Limb (tissue), 2 donors: ENCODE results near the gene C4B.
"Not testable (repeated sequence)": the region's sequence is repeated elsewhere in the genome, so short reads cannot be mapped to it uniquely, and the experiment has no call there.

Experiments
- DNase-seq, 2 donors: peaks; one replicate each; pipeline ENCODE4 v3.0.0-alpha.2; 2016; ENCODE audit errors: extremely low spot score in 2 of 2

C4B gene

GRCh38 chr6:32014547-32014946 lies at the start of gene C4B:
Gene C4B (plus strand): TSS chr6:32014795. CDS start chr6:32014846, 51 bp downstream.
- not testable (repeated sequence) for DNase-seq

DNA sequence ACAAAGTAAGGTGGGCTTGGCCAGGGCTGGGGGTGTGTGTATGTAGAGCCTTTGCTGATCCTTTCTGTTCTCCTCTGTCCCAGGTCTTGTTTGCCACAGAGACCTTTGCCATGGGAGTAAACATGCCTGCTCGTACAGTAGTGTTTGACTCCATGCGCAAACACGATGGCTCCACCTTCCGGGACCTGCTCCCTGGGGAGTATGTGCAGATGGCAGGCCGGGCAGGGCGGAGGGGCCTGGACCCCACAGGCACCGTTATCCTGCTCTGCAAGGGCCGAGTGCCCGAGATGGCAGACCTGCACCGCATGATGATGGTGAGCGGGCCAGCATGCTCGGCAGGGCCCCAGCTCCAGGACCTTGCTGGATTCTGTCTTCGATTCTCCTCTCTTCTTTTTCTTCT lies 48.9 kb upstream of the C4B start:
- no peak for DNase-seq

- no peak for DNase-seq
Observed at GRCh38 chr6:31966506-31966905, 48.1 kb upstream of the C4B start.

GRCh38 chr6:31966997-31967925 lies 47.3 kb upstream of the C4B start:
- no peak for DNase-seq

- DNase-seq = no peak
Observed at GRCh38 chr6:31967926-31968320, 46.7 kb upstream of the C4B start.

DNA sequence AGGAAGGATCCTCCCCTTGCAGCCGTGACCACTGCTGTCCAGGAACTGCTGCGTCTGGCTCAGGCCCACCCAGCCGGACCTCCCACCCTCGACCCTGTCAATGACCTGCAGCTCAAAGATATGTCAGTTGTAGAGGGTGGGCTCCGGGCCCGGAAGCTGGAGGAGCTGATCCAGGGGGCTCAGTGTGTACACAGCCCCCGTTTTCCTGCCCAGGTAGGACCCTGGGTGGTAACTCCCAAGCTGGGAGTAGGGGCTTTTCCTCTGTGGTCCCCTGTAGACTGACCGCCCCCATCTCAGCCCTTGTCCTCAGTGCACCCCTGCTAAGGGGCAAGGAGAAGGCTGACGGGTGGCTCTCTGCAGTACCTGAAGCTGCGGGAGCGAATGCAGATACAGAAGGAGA lies 46.3 kb upstream of the C4B start:
- no peak for DNase-seq

DNA sequence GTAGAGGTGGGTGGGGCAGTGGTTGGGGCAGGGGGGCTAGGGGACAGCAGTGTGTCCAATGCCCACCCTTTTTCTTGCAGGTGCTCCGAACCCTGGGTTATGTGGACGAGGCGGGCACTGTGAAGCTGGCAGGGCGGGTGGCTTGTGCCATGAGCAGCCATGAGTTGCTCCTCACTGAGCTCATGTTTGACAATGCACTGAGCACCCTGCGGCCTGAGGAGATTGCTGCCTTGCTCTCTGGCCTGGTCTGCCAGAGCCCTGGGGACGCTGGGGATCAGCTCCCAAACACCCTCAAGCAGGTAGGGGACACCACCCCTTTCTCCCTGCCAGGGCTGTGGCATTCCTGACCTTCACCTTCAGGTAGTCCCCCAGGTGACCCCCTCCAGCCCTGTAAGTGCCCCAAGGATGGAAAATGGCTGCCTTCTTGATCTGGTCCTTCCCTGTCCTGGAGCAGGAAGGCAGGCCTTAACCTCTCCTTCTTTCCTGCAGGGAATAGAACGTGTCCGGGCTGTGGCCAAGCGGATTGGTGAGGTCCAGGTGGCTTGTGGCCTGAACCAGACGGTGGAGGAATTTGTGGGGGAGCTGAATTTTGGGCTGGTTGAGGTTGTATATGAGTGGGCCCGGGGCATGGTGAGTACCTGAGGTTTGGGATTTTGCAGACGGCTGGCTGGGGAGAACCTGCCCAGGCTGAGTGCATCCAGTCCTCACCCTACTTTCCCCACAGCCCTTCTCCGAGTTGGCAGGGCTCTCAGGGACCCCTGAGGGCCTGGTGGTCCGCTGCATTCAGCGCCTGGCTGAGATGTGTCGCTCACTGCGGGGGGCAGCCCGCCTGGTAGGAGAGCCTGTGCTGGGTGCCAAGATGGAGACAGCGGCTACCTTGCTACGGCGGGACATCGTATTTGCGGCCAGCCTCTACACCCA lies 45.5 kb upstream of the C4B start:
- no peak for DNase-seq

DNA sequence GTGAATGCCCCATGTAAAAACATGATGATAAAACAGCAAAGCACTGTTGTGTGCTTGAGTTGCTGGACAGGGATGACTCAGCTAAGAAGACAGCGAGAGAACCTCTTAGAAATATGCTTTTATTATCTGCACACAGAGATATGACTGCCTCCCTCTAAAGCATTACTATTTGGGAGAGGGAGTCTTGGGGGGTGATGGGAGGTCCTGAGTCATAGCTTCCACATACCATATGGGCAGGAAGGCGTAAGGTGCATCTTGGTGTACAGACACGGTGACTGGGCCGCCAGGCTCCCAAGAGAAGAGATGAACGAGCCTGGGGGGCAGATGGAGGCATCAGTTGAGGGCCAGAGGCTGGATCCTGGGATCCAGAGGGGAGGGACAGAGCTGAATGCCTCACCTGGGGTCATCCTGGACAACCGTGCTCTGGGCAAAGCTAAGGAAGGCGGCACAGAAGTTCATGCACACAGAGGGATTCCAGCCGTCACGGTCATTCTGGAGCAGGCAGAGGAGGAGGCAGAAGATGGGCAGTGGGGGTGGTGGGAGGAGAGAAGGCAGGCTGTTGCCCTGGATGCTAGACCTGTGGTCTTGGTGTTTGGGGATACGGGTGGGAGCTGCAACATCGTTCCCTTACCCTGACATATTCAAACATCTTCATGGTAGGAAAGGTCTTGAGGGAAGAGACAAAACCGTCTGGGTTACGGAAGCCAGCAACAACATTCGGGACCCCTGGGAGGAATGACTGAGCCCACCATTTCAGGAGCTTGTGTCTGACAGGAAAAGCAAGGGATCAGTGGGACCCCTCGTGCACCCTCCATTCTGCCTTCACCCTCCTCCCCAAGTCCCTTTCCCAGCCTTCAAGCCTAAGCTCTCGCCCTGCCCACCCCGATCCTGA lies 44.6 kb upstream of the C4B start:
- no peak for DNase-seq

DNA sequence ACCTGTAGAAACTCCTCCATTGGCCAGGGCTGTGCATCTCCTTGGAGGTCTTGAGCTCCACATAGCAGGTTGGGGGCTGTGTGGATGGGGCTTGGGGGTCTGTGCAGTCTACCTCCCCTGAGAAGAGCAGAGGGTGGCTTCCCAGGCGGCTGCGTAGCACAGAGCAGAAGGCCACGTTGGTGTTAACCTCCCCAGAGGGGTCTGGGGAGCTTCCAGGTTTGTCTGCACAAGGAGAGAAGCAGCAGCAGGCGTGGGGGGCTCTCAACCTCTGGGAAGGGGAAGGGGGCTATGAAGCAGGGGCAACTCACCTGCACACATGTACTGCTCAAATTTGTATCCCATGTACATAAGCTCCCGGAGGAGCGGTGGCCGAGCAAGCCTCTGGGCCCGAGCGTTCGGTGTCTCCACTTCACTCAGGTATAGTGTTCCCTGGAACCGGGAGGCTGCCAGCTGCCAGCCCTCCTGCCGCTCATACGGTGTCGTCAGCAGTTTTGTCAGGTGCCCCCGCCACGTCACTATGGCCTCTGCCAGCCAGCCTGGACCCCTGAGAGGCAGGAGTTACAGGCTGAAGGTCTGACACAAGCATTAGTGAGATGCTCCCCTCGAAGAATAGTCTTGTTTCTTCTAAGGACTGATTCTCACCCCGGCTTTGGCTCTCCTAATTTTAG lies 43.9 kb upstream of the C4B start:
- DNase-seq = no peak

DNA sequence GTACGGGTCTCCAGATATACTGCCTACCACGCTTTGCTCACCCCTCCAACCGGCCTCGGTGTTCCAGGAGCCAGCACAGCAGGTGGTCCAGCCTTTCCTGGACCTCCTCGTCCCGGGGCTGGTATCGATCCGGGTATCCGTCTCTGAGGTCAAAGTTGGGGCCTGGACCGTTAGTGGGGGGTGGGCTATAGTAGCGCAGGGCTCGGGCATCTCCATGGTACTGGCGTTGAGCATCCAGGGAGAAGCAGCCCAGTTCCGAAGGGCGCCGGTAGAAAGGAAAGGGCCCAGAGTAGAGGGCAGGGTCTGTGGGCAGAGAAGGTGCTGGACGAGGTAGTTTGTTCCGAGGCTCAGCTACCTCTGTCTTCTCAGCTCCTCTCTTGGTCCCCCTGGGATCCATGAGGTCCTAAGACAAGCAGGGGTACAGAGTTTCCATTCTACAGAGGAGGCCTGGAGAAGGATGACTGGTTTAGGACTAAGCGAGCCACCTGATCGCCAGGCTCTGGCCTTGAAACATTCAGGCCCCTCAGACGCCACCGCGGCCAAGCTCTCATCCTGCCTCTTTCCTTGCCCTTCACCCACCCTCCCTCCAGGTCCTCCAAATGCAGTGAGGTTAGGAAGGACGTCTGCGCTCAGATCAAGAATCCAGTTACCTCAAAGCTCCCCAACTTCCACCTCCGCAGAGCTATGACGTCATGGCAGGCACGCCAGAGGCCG lies 43.2 kb upstream of the C4B start:
- DNase-seq = no peak

GRCh38 chr6:31971993-31972708 lies 42.4 kb upstream of the C4B start, which contains the start of gene DXO:
Gene DXO (minus strand): TSS chr6:31972138. CDS start chr6:31971675, 463 bp downstream.
- peak; percentile 94 to 98 for DNase-seq

GRCh38 chr6:31972709-31973350 lies 41.8 kb upstream of the C4B start:
- no peak for DNase-seq

DNA sequence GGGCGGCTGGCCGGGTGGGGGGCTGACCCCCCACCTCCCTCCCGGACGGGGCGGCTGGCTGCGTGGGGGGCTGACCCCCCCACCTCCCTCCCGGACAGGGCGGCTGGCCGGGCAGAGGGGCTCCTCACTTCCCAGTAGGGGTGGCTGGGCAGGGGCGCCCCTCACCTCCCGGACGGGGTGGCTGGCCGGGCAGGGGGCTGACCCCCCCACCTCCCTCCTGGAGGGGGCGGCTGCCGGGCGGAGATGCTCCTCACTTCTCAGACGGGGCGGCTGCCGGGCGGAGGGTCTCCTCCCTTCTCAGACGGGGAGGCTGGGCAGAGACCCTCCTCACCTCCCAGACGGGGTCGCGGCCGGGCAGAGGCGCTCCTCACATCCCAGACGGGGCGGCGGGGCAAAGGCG lies 38.5 kb upstream of the C4B start:
- DNase-seq = not testable (repeated sequence)

- no peak for DNase-seq
Observed at GRCh38 chr6:31977816-31978431, 36.7 kb upstream of the C4B start.

DNA sequence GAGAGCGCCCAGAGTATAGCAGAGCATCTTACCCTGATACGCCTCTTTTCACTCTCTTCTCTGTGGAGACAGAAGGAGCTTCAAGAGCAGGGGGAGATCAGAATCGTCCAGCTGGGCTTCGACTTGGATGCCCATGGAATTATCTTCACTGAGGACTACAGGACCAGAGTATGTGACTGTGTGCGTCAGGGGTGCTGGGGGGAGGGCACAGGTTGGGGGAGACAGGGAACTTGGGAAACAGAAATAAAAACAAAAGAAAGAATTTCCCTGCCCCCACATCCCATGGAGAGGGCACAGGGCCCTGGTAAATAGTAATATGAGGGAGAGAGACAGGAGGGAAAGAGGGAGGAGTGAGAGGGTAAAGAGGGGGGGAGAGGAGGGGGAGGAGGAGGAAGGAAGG lies 35.8 kb upstream of the C4B start:
- no peak for DNase-seq

DNA sequence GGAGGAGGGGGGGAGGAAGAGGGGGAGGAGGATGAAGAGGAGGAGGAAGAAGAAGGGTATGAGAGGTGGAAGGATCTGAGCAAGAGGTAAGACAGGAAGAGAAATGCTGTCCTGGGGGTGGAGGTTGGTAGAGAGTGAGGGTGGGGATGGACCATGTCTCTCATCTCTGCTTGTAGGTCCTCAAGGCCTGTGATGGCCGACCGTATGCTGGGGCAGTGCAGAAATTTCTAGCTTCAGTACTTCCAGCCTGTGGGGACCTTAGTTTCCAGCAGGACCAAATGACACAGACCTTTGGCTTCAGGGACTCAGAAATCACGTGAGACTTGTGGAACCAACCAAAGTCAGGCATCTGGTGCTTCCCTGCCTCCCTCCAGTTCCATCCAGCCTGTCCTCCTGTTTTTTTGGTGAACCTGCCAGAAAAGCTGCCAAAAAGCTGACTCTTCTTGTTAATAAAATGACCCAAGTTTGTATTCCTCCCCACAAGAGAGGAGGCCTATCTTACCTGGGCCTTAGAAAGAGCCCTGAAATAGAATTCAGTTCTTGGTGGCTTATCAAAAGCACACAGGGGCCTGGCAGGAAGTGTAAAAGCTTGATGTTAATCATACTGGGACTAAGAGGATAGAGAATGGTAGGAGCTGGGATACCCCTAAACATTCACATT lies 35.2 kb upstream of the C4B start:
- DNase-seq = no peak

DNA sequence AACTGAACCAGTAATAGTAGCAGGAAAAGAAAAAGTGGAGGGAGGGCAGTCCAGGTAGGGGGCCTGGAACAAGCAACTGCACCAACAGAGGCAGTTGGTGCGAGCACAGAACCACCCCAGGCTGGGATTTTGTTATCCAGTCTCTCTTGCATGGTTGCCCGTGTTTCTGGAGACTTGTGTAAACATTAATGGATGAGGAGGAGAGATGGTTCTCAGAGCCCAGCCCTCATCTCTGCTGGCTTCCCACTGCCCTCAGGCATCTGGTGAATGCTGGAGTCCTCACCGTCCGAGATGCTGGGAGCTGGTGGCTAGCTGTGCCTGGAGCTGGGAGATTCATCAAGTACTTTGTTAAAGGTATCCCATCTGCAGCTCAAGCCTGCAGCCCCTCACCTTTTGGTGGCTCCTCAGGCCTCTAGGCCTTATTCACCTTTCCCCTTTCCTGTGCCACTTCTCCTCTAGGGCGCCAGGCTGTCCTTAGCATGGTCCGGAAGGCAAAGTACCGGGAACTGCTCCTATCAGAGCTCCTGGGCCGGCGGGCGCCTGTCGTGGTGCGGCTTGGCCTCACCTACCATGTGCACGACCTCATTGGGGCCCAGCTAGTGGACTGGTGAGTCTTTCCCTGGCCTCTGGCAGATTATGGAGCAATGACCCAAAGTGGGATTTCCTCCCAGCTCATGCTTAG lies 34.3 kb upstream of the C4B start:
- not testable (repeated sequence) for DNase-seq
